H7 (cell line): ENCODE data around the gene MAST4. TPM values are rescaled to one million over a fixed set of nuclear protein-coding genes. Genes with fewer than 3 reads are reported as not detected.
A peak's percentile ranks its signal among the peaks of the same experiment; 100 is the strongest.

Experiments used
- DNase-seq: peaks from one replicate; pipeline ENCODE4 v3.0.0; 2012
- H3K27me3 ChIP-seq: 2 replicates; pipeline ENCODE4 v1.6.0; 2011; ENCODE audit warnings: mild to moderate bottlenecking, low read length; ENCODE audit not compliant: control insufficient read depth, insufficient read depth
- H3K36me3 ChIP-seq: replicated peaks from 2 replicates; pipeline ENCODE4 v1.5.1; 2011; ENCODE audit warnings: low read length; ENCODE audit not compliant: control insufficient read depth, insufficient read depth
- H3K4me3 ChIP-seq: 2 replicates; pipeline ENCODE4 v1.5.1; 2011; ENCODE audit warnings: low read depth, mild to moderate bottlenecking, control low read depth, low read length, moderate library complexity; ENCODE audit not compliant: insufficient read depth
- total RNA-seq: library from RNA; depleted of rRNA; stranded (reverse); fragments of >200 nt; shearing (Covaris generic); gene quantifications from 2 replicates; pipeline ENCODE4 v1.2.3, GENCODE V29; 2014

MAST4 gene
- total RNA-seq, 1 experiment from 2014 or later: 1.6 TPM

GRCh38 chr5:66888613-66889012 is 292.4 kb downstream of the MAST4 start:
- H3K27me3 ChIP-seq: no peaks in the 10 kb centered on the region
- no peak for DNase-seq
- H3K36me3 ChIP-seq: no peaks in the 10 kb centered on the region
- no peak overlapping the region for H3K4me3 ChIP-seq

DNA sequence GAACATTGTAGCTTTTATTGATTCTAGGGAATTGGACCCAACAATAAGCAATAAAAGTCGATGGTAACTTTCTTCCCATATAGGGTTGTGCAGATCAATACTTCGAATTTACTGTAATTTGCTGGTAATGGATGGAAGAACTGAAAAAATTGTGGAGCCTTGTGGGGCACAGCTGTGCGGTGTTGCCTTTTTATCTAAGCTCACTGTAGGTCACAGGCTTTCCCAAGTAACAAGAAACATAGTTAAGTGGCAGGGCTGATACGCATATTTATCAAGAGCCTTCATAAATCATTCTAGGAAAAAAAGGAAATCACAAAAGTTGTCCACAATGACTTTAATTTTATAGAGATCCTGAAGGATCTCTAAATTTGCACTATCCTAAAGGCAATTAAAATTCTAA is 292.9 kb downstream of the MAST4 start:
- Histone ChIP-seq H3K4me3 (no peak overlapping the region), H3K27me3 (no peaks in the 10 kb centered on the region), H3K36me3 (no peaks in the 10 kb centered on the region)
- DNase-seq: no peak

GRCh38 chr5:66889524-66889923 is 293.3 kb downstream of the MAST4 start:
- H3K36me3 ChIP-seq: no peaks in the 10 kb centered on the region
- no peaks in the 10 kb centered on the region for H3K27me3 ChIP-seq
- no peak overlapping the region for H3K4me3 ChIP-seq
- DNase-seq: no peak

GRCh38 chr5:66891184-66891925 is 295.2 kb downstream of the MAST4 start:
- no peak for DNase-seq
- Histone ChIP-seq H3K4me3 (no peak overlapping the region), H3K36me3 (no peaks in the 10 kb centered on the region), H3K27me3 (no peaks in the 10 kb centered on the region)

GRCh38 chr5:66892716-66893115 is 296.5 kb downstream of the MAST4 start:
- no peaks in the 10 kb centered on the region for H3K36me3 ChIP-seq
- no peaks in the 10 kb centered on the region for H3K27me3 ChIP-seq
- H3K4me3 ChIP-seq: no peak overlapping the region
- DNase-seq: no peak

- H3K4me3 ChIP-seq: no peak overlapping the region
- DNase-seq: no peak
Measured at GRCh38 chr5:66894480-66895240, 298.5 kb downstream of the MAST4 start.

DNA sequence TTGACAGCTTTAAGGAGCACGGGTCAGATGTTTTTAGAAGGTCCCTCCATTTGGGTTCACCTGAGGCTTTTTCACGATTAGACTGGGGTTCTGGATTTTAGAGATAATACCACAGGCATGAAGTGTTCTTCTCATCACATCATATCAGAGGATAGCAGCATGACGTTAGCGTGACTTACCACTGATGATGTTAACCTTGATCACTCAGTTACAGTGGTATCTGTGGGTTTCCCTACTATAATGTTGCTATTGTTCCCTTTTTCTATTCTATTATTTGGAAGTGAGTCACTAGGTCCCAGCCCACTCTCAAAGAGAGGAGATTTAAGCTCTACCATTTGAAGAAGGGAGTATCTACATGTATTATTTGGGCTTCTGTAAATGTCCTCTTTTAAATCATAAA is 300.0 kb downstream of the MAST4 start:
- no peaks in the 10 kb centered on the region for H3K36me3 ChIP-seq
- DNase-seq: no peak
- no peak overlapping the region for H3K4me3 ChIP-seq
- no peaks in the 10 kb centered on the region for H3K27me3 ChIP-seq

More at GRCh38 chr5:66894480-66895240, 298.5 kb downstream of the MAST4 start:
- no peaks in the 10 kb centered on the region for H3K36me3 ChIP-seq
- no peaks in the 10 kb centered on the region for H3K27me3 ChIP-seq

- Histone ChIP-seq H3K27me3 (peaks cover under 1% of the 10 kb centered on the region; the same call in 1 of the 2 replicates), H3K4me3 (no peak overlapping the region), H3K36me3 (no peaks in the 10 kb centered on the region)
- DNase-seq: no peak
Measured at GRCh38 chr5:66897356-66897755, 301.2 kb downstream of the MAST4 start.

- no peak for DNase-seq
- Histone ChIP-seq H3K36me3 (no peaks in the 10 kb centered on the region), H3K4me3 (no peak overlapping the region), H3K27me3 (peaks cover 6% of the 10 kb centered on the region)
Measured at GRCh38 chr5:66898241-66898995, 302.2 kb downstream of the MAST4 start.

DNA sequence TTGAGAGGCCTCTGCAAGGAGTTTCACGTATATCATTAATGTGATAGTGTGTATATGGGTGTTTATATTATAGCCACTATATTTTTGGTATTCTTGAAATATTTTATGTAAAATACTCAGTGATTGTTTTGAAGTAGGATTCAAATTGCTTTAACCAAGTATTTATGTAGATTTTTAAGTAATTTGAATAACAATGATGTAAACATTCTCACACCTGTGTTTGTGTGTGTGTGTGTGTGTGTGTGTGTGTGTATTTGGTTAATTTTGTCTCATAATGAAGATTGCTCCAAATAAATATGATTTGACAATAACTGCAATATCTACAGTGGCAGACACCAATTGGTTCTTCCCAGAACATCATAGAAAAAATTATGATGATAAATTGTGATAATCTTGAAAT is 307.0 kb downstream of the MAST4 start:
- Histone ChIP-seq H3K36me3 (no peaks in the 10 kb centered on the region), H3K27me3 (peaks cover 32% of the 10 kb centered on the region), H3K4me3 (no peak overlapping the region)
- no peak for DNase-seq

GRCh38 chr5:66903709-66904108 is 307.5 kb downstream of the MAST4 start:
- H3K36me3 ChIP-seq: no peaks in the 10 kb centered on the region
- H3K4me3 ChIP-seq: no peak overlapping the region
- DNase-seq: no peak
- peaks cover 34% of the 10 kb centered on the region for H3K27me3 ChIP-seq

- DNase-seq: peak; percentile 28
- H3K4me3 ChIP-seq: no peak overlapping the region
- no peaks in the 10 kb centered on the region for H3K36me3 ChIP-seq
- peaks cover 36% of the 10 kb centered on the region for H3K27me3 ChIP-seq
Measured at GRCh38 chr5:66904189-66904588, 308.0 kb downstream of the MAST4 start.

GRCh38 chr5:66906021-66906420 is 309.8 kb downstream of the MAST4 start:
- no peaks in the 10 kb centered on the region for H3K36me3 ChIP-seq
- DNase-seq: no peak
- peaks cover 37% of the 10 kb centered on the region for H3K27me3 ChIP-seq
- no peak overlapping the region for H3K4me3 ChIP-seq

DNA sequence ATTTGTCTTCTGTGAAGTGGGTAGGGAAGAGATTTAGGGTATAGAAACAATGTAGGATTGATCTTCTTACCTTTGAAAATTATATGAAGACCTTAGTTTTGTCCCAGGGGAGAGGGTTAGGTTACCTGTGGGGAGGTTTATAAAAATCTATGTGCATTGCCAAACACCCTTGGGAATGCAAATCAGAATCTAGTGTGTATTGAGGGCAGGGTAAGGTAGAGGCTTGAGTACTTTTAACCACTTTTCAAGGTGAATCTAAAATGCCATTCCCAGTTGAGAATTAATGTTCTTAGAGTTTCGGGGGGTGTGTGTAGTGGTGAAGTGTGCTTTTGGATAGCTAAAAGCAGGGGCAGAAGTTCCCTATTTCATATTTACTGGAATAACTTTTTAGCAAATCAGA is 312.0 kb downstream of the MAST4 start:
- no peak for DNase-seq
- Histone ChIP-seq H3K27me3 (peaks cover 31% of the 10 kb centered on the region), H3K36me3 (no peaks in the 10 kb centered on the region), H3K4me3 (no peak overlapping the region)

DNA sequence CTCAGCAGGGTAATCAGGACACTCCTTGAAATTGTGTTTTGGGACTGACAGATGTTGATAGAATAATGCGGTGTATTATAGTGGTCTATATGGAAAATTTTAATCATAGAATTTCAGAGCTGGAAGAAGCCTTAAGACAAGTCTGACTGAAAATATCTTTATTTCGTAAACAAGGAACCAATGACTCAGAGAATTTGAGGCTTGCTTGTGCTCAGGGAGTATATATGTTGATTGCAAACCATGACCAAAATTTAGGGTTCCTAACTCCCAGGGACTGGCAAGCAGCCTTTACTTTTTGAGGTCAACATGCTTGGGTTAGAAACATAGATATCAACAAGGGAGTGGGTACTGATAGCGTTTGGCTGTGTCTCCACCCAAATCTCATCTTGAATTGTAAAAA is 313.2 kb downstream of the MAST4 start:
- no peak for DNase-seq
- H3K27me3 ChIP-seq: peaks cover 28% of the 10 kb centered on the region
- H3K4me3 ChIP-seq: no peak overlapping the region
- no peaks in the 10 kb centered on the region for H3K36me3 ChIP-seq
